DOHH2 (cell line): Measurements from ENCODE around the gene NKAP.

Source experiments
- CTCF ChIP-seq: fragments of 200-600 bp; sonication (generic); IDR thresholded peaks from one replicate; pipeline ENCODE4 v1.5.1; 2014; ENCODE audit warnings: antibody characterized with exemption, mild to moderate bottlenecking, low read depth, low read length; ENCODE audit not compliant: poor library complexity, severe bottlenecking
- EZH2phosphoT487 ChIP-seq: fragments of 200-600 bp; sonication (generic); IDR thresholded peaks from 2 replicates; pipeline ENCODE4 v1.6.1; 2017; ENCODE audit warnings: borderline replicate concordance, mild to moderate bottlenecking, antibody characterized with exemption, low read length, moderate library complexity, mixed read lengths

GRCh38 chrX:119943185-119943988 lies at the start of gene NKAP:
- TF ChIP-seq CTCF (no peak), EZH2phosphoT487 (no peak)
